B cell (primary cell): ENCODE data around the gene PSMD1. TPM values are rescaled to one million over a fixed set of nuclear protein-coding genes. Genes with fewer than 3 reads are reported as not detected.

Experiments
- ATAC-seq: fragments of 200-7000 bp; cut with Tn5 transposase; one replicate; pipeline ENCODE4 v1.10.0; 2021; ENCODE audit warnings: low read depth, mild to moderate bottlenecking, moderate number of reproducible peaks, moderate library complexity
- CTCF ChIA-PET: fragments of 350-600 bp; sonication (Branson Sonifier 250); formaldehyde crosslinking; loops from one replicate; lab custom pipeline; 2021; ENCODE audit warnings: antibody characterized with exemption, inconsistent platforms; lab: Charles Lee
- POLR2A ChIA-PET: fragments of 350-600 bp; sonication (Branson Sonifier 250); formaldehyde crosslinking; loops from one replicate; lab custom pipeline; 2021; ENCODE audit warnings: antibody characterized with exemption; lab: Charles Lee
- DNase-seq: peaks from one replicate; pipeline ENCODE4 v3.0.0; 2013
- H2AFZ ChIP-seq: 2 replicates; pipeline ENCODE4 v1.6.1; 2012; ENCODE audit warnings: mild to moderate bottlenecking, low read depth, low read length; ENCODE audit not compliant: insufficient read depth, poor library complexity, severe bottlenecking
- H3K27ac ChIP-seq, 2 donors: 1 replicate in 1 of 2; 2 replicates in 1 of 2; pipeline ENCODE4 v1.5.1; 2012 to 2013; ENCODE audit warnings: low read length in 2 of 2, mild to moderate bottlenecking in 2 of 2, moderate library complexity in 1 of 2
- H3K27me3 ChIP-seq, 4 experiments: fragments of 200-600 bp in 1 of 4; sonication (generic) in 1 of 4; replicated peaks in 1 of 4; 1 replicate in 2 of 4; 2 replicates in 2 of 4; pipeline versions ENCODE4 v1.6.1 to v1.7.0; 2013 to 2016; ENCODE audit warnings: low read length in 3 of 4, mild to moderate bottlenecking in 2 of 4, mixed read lengths in 1 of 4, moderate library complexity in 1 of 4; ENCODE audit not compliant: insufficient read depth in 4 of 4, control insufficient read depth in 3 of 4; ENCODE audit errors: control extremely low read depth in 1 of 4
- H3K36me3 ChIP-seq, 2 experiments: replicated peaks in 1 of 2; 1 replicate in 1 of 2; 2 replicates in 1 of 2; pipeline versions ENCODE4 v1.6.1 to v1.7.1; 2013; ENCODE audit warnings: low read length in 1 of 2; ENCODE audit not compliant: insufficient read depth in 2 of 2, control insufficient read depth in 1 of 2; ENCODE audit errors: control extremely low read depth in 1 of 2, extremely low read depth in 1 of 2
- H3K4me1 ChIP-seq, 2 donors: fragments of 200-600 bp in 1 of 2; sonication (generic) in 1 of 2; 1 replicate in 1 of 2; 2 replicates in 1 of 2; pipeline versions ENCODE4 v1.5.1 to v1.6.1; 2013 to 2017; ENCODE audit warnings: low read length in 2 of 2; ENCODE audit not compliant: control insufficient read depth in 2 of 2, insufficient read depth in 2 of 2
- H3K4me2 ChIP-seq: replicated peaks from 2 replicates; pipeline ENCODE3; 2012; ENCODE audit warnings: mild to moderate bottlenecking, low read depth, low read length; ENCODE audit not compliant: poor library complexity, severe bottlenecking
- H3K4me3 ChIP-seq, 5 experiments: fragments of 200-600 bp in 1 of 5; sonication (generic) in 1 of 5; 1 replicate in 3 of 5; 2 replicates in 2 of 5; pipeline versions ENCODE4 v1.5.1 to v1.7.0; 2011 to 2016; ENCODE audit warnings: low read length in 4 of 5, mild to moderate bottlenecking in 4 of 5, low read depth in 2 of 5, control low read depth in 1 of 5, moderate library complexity in 1 of 5; ENCODE audit not compliant: insufficient read depth in 1 of 5; ENCODE audit errors: control extremely low read depth in 1 of 5, extremely low read depth in 1 of 5
- H3K79me2 ChIP-seq: fragments of 200-600 bp; sonication (generic); one replicate; pipeline ENCODE4 v1.6.0; 2016; ENCODE audit warnings: low read length; ENCODE audit not compliant: control insufficient read depth, insufficient read depth
- H3K9ac ChIP-seq: fragments of 200-600 bp; sonication (generic); 2 replicates; pipeline ENCODE4 v1.6.1; 2017; ENCODE audit warnings: mild to moderate bottlenecking, low read length, moderate library complexity
- H3K9me3 ChIP-seq, 3 donors: one replicate each; pipeline versions ENCODE4 v1.6.1 to v1.7.1; 2013; ENCODE audit warnings: low read length in 2 of 3; ENCODE audit not compliant: control insufficient read depth in 2 of 3, insufficient read depth in 1 of 3; ENCODE audit errors: control extremely low read depth in 1 of 3
- H4K20me1 ChIP-seq: 2 replicates; pipeline ENCODE4 v1.6.0; 2012; ENCODE audit warnings: mild to moderate bottlenecking, low read length; ENCODE audit not compliant: insufficient read depth, control insufficient read depth, poor library complexity, severe bottlenecking
- H3K27ac Mint-ChIP-seq: one replicate; pipeline ENCODE4 v1.8.0; 2021; ENCODE audit warnings: mixed read lengths
- H3K27me3 Mint-ChIP-seq: one replicate; pipeline ENCODE4 v1.8.0; 2021; ENCODE audit warnings: mixed read lengths
- H3K4me1 Mint-ChIP-seq: one replicate; pipeline ENCODE4 v1.8.0; 2021; ENCODE audit warnings: mixed read lengths
- H3K4me3 Mint-ChIP-seq: one replicate; pipeline ENCODE4 v1.8.0; 2021; ENCODE audit warnings: mixed read lengths
- H3K9me3 Mint-ChIP-seq: one replicate; pipeline ENCODE4 v1.8.0; 2022; ENCODE audit warnings: mixed read lengths; ENCODE audit not compliant: insufficient read depth
- CTCF ChIP-seq: fragments of 200-600 bp; IDR thresholded peaks from one replicate; pipeline ENCODE4 v1.8.0; 2022; ENCODE audit warnings: antibody characterized with exemption, mild to moderate bottlenecking
- EZH2 ChIP-seq: IDR thresholded peaks from 2 replicates; pipeline ENCODE4 v1.6.1; 2012; ENCODE audit warnings: borderline replicate concordance, low read depth, mild to moderate bottlenecking, moderate library complexity, low read length; ENCODE audit not compliant: insufficient read depth, poor library complexity, severe bottlenecking
- WGBS: methylation state at CpG from one replicate; pipeline ENCODE4 v1.1.5; 2013; ENCODE audit warnings: missing lambda C conversion rate; ENCODE audit not compliant: insufficient coverage; 5-methylcytosine and 5-hydroxymethylcytosine counted together
- intact Hi-C: fragments of 100-400 bp; cut with micrococcal nuclease; formaldehyde crosslinking; loops from one replicate; pipeline ENCODE4 v1.10.0; 2022
- polyA plus RNA-seq: library from polyadenylated mRNA; depleted of rRNA; stranded (reverse); fragments of >200 nt; gene quantifications from 2 replicates; pipeline ENCODE4 v1.2.3, GENCODE V29; 2012
- total RNA-seq, 2 donors: library from RNA; stranded (reverse); fragments of 120-200 nt in 1 of 2; gene quantifications; 1 replicate in 1 of 2; 2 replicates in 1 of 2; pipeline versions ENCODE4 v1.2.3 to v1.2.4, GENCODE V29; 2013 to 2022

The PSMD1 gene
- total and polyA plus RNA-seq, 2 donors (not counting 1 experiment from before 2014, with no cell fraction given), result 21.5 to 48.2 TPM

DNA sequence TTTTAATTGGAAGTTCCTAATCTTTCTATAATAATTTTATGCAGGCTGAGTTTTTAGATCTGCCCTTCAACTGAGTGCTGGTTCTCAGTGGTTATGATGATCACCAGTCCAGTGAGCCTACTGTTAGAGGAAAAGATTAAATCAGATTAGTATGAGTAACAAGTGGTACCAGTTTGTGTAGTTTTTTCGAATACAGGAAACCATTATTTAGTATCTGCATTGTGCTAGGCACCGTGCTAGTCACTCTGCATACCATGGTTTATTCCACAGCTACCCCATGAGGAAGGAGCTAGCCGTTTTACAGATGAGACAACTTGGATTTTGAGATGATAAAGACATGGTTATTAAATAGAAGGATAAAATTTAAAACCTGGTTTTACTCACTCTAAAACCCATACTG lies 6.1 kb downstream of the PSMD1 start:
- Histone ChIP-seq H3K27me3 (no peaks in the 10 kb centered on the region), H4K20me1 (peaks cover 16% of the 10 kb centered on the region), H3K9ac (no peak overlapping the region), H3K79me2 (peaks cover 24% of the 10 kb centered on the region), H3K4me2 (no peak overlapping the region), H3K4me1 (peaks cover 8 to 12% of the 10 kb centered on the region in 2 donors), H2AFZ (no peak overlapping the region), H3K4me3 (no peak overlapping the region), H3K36me3 (peaks cover 0 to 33% of the 10 kb centered on the region in 2 experiments), H3K27ac (no peak overlapping the region), H3K9me3 (no peaks in the 10 kb centered on the region)
- DNase-seq (no peak), ATAC-seq (no peak)
- intact Hi-C loops, result no loop called here
- 100% methylated on average over 1 of the region's 3 CpGs for WGBS
- CTCF ChIA-PET, result interaction anchor here (1.9 kb wide), 1 partner anchor 10 kb away, joined by 6 read pairs; no protein-coding TSS in a partner anchor
- H3K4me3 Mint-ChIP-seq, result no peak overlapping the region
- no peaks in the 10 kb centered on the region for H3K27me3 Mint-ChIP-seq
- POLR2A ChIA-PET, result no interaction called here
- no peak overlapping the region for H3K27ac Mint-ChIP-seq
- TF ChIP-seq EZH2, result no peak
- TF ChIP-seq CTCF, result no peak
- H3K9me3 Mint-ChIP-seq, result no peaks in the 10 kb centered on the region
- peaks cover 26% of the 10 kb centered on the region for H3K4me1 Mint-ChIP-seq

DNA sequence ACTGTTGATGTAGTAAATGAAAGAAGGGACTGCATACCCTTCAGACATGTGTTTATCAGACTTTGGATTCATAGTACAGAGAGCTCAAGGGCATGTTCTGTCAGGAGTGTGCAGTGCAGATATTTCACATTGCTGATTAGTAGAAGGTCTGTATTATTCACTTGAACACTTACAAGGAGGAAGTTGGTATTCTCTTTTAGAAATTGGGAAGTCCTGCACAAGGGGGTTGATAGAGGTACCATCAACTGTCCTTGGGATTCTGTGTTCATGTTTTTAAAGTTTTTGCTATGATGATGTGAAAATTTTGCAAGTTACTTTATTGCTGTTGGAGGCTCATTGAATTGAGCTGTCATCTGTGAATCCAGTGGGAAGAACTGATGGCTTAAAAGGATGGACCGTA lies 6.7 kb downstream of the PSMD1 start:
- intact Hi-C loops, result no loop called here
- Histone ChIP-seq H3K79me2 (peaks cover 18% of the 10 kb centered on the region), H3K36me3 (peaks cover 0 to 39% of the 10 kb centered on the region in 2 experiments), H3K4me2 (no peak overlapping the region), H3K9me3 (no peaks in the 10 kb centered on the region), H2AFZ (no peak overlapping the region), H3K27ac (no peak overlapping the region), H3K4me3 (no peak overlapping the region), H4K20me1 (peaks cover 10% of the 10 kb centered on the region), H3K4me1 (peaks cover 2 to 6% of the 10 kb centered on the region in 2 donors), H3K9ac (no peak overlapping the region), H3K27me3 (no peaks in the 10 kb centered on the region)
- WGBS, result no CpG with 5 or more reads among the region's 1 CpG
- no peak overlapping the region for H3K4me3 Mint-ChIP-seq
- peaks cover 20% of the 10 kb centered on the region for H3K4me1 Mint-ChIP-seq
- no peak for TF ChIP-seq CTCF
- no peak for TF ChIP-seq EZH2
- H3K27me3 Mint-ChIP-seq, result no peaks in the 10 kb centered on the region
- H3K9me3 Mint-ChIP-seq, result no peaks in the 10 kb centered on the region
- ChIA-PET CTCF (interaction anchor here (1.9 kb wide), 1 partner anchor 11 kb away, joined by 6 read pairs; no protein-coding TSS in a partner anchor), POLR2A (no interaction called here)
- ATAC-seq (no peak), DNase-seq (no peak)
- H3K27ac Mint-ChIP-seq, result no peak overlapping the region
